IMR-90 (cell line): Measurements from ENCODE around the gene PPP2R2D. TPM values are rescaled to one million over a fixed set of nuclear protein-coding genes. Genes with fewer than 3 reads are reported as not detected.
"Not testable (repeated sequence)": the region's sequence is repeated elsewhere in the genome, so short reads cannot be mapped to it uniquely, and the experiment has no call there.

Experiments used
- ATAC-seq: fragments of 200-7000 bp; cut with Tn5 transposase; 2 replicates; pipeline ENCODE4 v1.9.1; 2020; ENCODE audit warnings: low read depth, mild to moderate bottlenecking, moderate library complexity
- BruUV-seq: library from RNA; stranded (reverse); fragments of 400-500 nt; replicated peaks from 2 replicates; lab custom pipeline; 2021; lab: Mats Ljungman, UMichigan
- CTCF ChIA-PET: fragments of 300-600 bp; formaldehyde crosslinking; extraction: SDS; loops from one replicate; lab custom pipeline; 2021; ENCODE audit warnings: antibody characterized with exemption; lab: Yijun Ruan, JAX
- POLR2A ChIA-PET: fragments of 300-600 bp; sonication (Branson Sonifier 250); formaldehyde crosslinking; loops from one replicate; lab custom pipeline; 2022; ENCODE audit warnings: antibody characterized with exemption; ENCODE audit not compliant: unreplicated experiment; lab: Charles Lee
- DNase-seq: peaks from one replicate; pipeline ENCODE4 v3.0.0; 2013
- H2AFZ ChIP-seq: replicated peaks from 2 replicates; pipeline ENCODE3; 2013; ENCODE audit warnings: low read length, mild to moderate bottlenecking; ENCODE audit not compliant: poor library complexity
- H2AK5ac ChIP-seq: 2 replicates; pipeline ENCODE4 v1.6.1; 2013; ENCODE audit warnings: low read depth, low read length, inconsistent platforms
- H2AK9ac ChIP-seq: replicated peaks from 2 replicates; pipeline ENCODE3; 2013; ENCODE audit warnings: mild to moderate bottlenecking, low read depth, low read length, moderate library complexity; ENCODE audit not compliant: poor library complexity
- H2BK120ac ChIP-seq: 2 replicates; pipeline ENCODE4 v1.6.1; 2013; ENCODE audit warnings: low read depth, low read length, inconsistent platforms
- H2BK15ac ChIP-seq: 3 replicates; pipeline ENCODE4 v1.6.1; 2013; ENCODE audit warnings: low read depth, low read length, inconsistent platforms
- H2BK20ac ChIP-seq: 2 replicates; pipeline ENCODE4 v1.6.1; 2013; ENCODE audit warnings: low read depth, mild to moderate bottlenecking, inconsistent platforms, low read length, moderate library complexity
- H2BK5ac ChIP-seq: 2 replicates; pipeline ENCODE4 v1.6.1; 2013; ENCODE audit warnings: mild to moderate bottlenecking, low read depth, low read length, inconsistent platforms; ENCODE audit not compliant: poor library complexity, severe bottlenecking
- H3K14ac ChIP-seq: replicated peaks from 2 replicates; pipeline ENCODE4 v1.6.1; 2013; ENCODE audit warnings: low read depth, low read length, inconsistent platforms
- H3K18ac ChIP-seq: 2 replicates; pipeline ENCODE4 v1.6.1; 2013; ENCODE audit warnings: low read depth, low read length, control low read depth
- H3K23ac ChIP-seq: 2 replicates; pipeline ENCODE4 v1.6.1; 2013; ENCODE audit warnings: low read depth, low read length, inconsistent platforms
- H3K27ac ChIP-seq: 2 replicates; pipeline ENCODE4 v1.5.1; 2013; ENCODE audit warnings: mild to moderate bottlenecking, control low read depth, low read length; ENCODE audit not compliant: insufficient read depth
- H3K27me3 ChIP-seq: 2 replicates; pipeline ENCODE4 v1.6.1; 2013; ENCODE audit warnings: low read length; ENCODE audit not compliant: control insufficient read depth, insufficient read depth
- H3K36me3 ChIP-seq: 2 replicates; pipeline ENCODE4 v1.6.1; 2013; ENCODE audit warnings: low read length, mixed read lengths; ENCODE audit not compliant: control insufficient read depth, insufficient read depth
- H3K4ac ChIP-seq: 2 replicates; pipeline ENCODE4 v1.6.1; 2013; ENCODE audit warnings: low read depth, low read length, inconsistent platforms
- H3K4me1 ChIP-seq: 2 replicates; pipeline ENCODE4 v1.6.1; 2013; ENCODE audit warnings: low read length, mixed read lengths; ENCODE audit not compliant: control insufficient read depth, insufficient read depth
- H3K4me2 ChIP-seq: 2 replicates; pipeline ENCODE4 v1.6.1; 2013; ENCODE audit warnings: low read depth, mild to moderate bottlenecking, control low read depth, low read length, moderate library complexity
- H3K4me3 ChIP-seq: 2 replicates; pipeline ENCODE4 v1.5.1; 2013; ENCODE audit warnings: low read depth, mild to moderate bottlenecking, control low read depth, low read length, moderate library complexity; ENCODE audit not compliant: insufficient read depth
- H3K56ac ChIP-seq: 2 replicates; pipeline ENCODE4 v1.6.1; 2013; ENCODE audit warnings: low read length, inconsistent platforms; ENCODE audit not compliant: insufficient read depth; ENCODE audit errors: extremely low read depth
- H3K79me1 ChIP-seq, 2 experiments: 2 replicates each; pipeline ENCODE4 v1.6.1; 2013; ENCODE audit warnings: low read length in 2 of 2, inconsistent platforms in 1 of 2, low read depth in 1 of 2
- H3K9ac ChIP-seq: 2 replicates; pipeline ENCODE4 v1.6.1; 2013; ENCODE audit warnings: low read depth, low read length, control low read depth
- H3K9me1 ChIP-seq: 2 replicates; pipeline ENCODE4 v1.6.1; 2013; ENCODE audit warnings: low read length, inconsistent platforms; ENCODE audit not compliant: insufficient read depth
- H3K9me3 ChIP-seq: 2 replicates; pipeline ENCODE4 v1.6.1; 2013; ENCODE audit warnings: low read length; ENCODE audit not compliant: control insufficient read depth, insufficient read depth
- H4K20me1 ChIP-seq: 2 replicates; pipeline ENCODE4 v1.6.1; 2013; ENCODE audit warnings: low read length, inconsistent platforms; ENCODE audit not compliant: insufficient read depth
- H4K5ac ChIP-seq: 2 replicates; pipeline ENCODE4 v1.6.1; 2013; ENCODE audit warnings: mild to moderate bottlenecking, low read depth, low read length, control low read depth
- H4K8ac ChIP-seq, 2 experiments: 2 replicates each; pipeline ENCODE4 v1.6.1; 2013; ENCODE audit warnings: low read depth in 2 of 2, low read length in 2 of 2, control low read depth in 1 of 2, inconsistent platforms in 1 of 2
- H4K91ac ChIP-seq: 2 replicates; pipeline ENCODE4 v1.6.1; 2013; ENCODE audit warnings: low read depth, low read length, inconsistent platforms; ENCODE audit not compliant: insufficient read depth
- WGBS, 2 experiments: methylation state at CpG; one replicate each; pipeline versions ENCODE4 v1.1.5 to v1.1.7; 2013; ENCODE audit warnings: missing lambda C conversion rate in 2 of 2; ENCODE audit not compliant: insufficient read length in 1 of 2; ENCODE audit errors: extremely low coverage in 2 of 2; 5-methylcytosine and 5-hydroxymethylcytosine counted together
- dilution Hi-C: fragments of 300-500 bp; cut with HindIII; formaldehyde crosslinking; loops from one replicate; pipeline ENCODE4 v1.14.3; 2018; ENCODE audit warnings: low sequenced_read_pairs; ENCODE audit not compliant: unreplicated experiment
- in situ Hi-C: fragments of 300-500 bp; cut with MboI; formaldehyde crosslinking; loops from 3 replicates; pipeline ENCODE4 v1.14.3; 2019; ENCODE audit warnings: low sequenced_read_pairs, inconsistent platforms, mixed read lengths
- intact Hi-C: fragments of 100-400 bp; cut with micrococcal nuclease; formaldehyde crosslinking; loops from 2 replicates; pipeline ENCODE4 v1.10.0; 2022
- polyA plus RNA-seq, 3 experiments: library from polyadenylated mRNA; depleted of rRNA; stranded (reverse); fragments of >200 nt; gene quantifications; 2 replicates each; pipeline ENCODE4 v1.2.3, GENCODE V29; 2012; ENCODE audit warnings: low replicate concordance in 1 of 3
- total RNA-seq: library from RNA; depleted of rRNA; stranded (reverse); fragments of >200 nt; gene quantifications from 2 replicates; pipeline ENCODE4 v1.2.3, GENCODE V29; 2012

PPP2R2D gene
- total and polyA plus RNA-seq, 2 of the 4 experiments (the other 2 are of a cell fraction), result 22.8 to 23.8 TPM

DNA sequence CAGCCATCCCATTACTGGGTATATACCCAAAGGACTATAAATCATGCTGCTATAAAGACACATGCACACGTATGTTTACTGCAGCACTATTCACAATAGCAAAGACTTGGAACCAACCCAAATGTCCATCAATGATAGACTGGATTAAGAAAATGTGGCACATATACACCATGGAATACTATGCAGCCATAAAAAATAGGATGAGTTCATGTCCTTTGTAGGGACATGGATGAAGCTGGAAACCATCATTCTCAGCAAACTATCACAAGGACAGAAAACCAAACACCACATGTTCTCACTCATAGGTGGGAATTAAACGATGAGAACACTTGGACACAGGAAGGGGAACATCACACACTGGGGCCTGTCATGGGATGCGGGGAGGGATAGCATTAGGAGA, 87.0 kb downstream of the PPP2R2D start:
- H3K4me1 ChIP-seq, H3K9ac ChIP-seq, POLR2A ChIA-PET, H3K14ac ChIP-seq, H2AK9ac ChIP-seq, H4K5ac ChIP-seq, H3K56ac ChIP-seq, in situ Hi-C loops, H3K4me3 ChIP-seq, H3K36me3 ChIP-seq, DNase-seq, CTCF ChIA-PET, H3K9me1 ChIP-seq, H2BK15ac ChIP-seq, H3K4me2 ChIP-seq, H3K18ac ChIP-seq, H3K23ac ChIP-seq, H4K8ac ChIP-seq, H3K79me1 ChIP-seq, H3K27me3 ChIP-seq, H3K27ac ChIP-seq, ATAC-seq, BruUV-seq, H3K4ac ChIP-seq, H4K20me1 ChIP-seq, H3K9me3 ChIP-seq, intact Hi-C loops, H2AFZ ChIP-seq, dilution Hi-C loops, H4K91ac ChIP-seq, H2BK20ac ChIP-seq, H2AK5ac ChIP-seq, H2BK5ac ChIP-seq, H2BK120ac ChIP-seq: not testable (repeated sequence)
- no CpG with 5 or more reads among the region's 3 CpGs for WGBS, 2 experiments
